Large intestine (tissue), 3 donors: ENCODE results near the gene PPP6R3. TPM values are rescaled to one million over a fixed set of nuclear protein-coding genes. Genes with fewer than 3 reads are reported as not detected.

Experiments
- DNase-seq, 2 donors: peaks; one replicate each; pipeline versions ENCODE4 v3.0.0 to v3.0.0-alpha.2; 2013
- H3K27ac ChIP-seq: one replicate; pipeline ENCODE4 v1.5.1; 2013; ENCODE audit warnings: low read length
- H3K27me3 ChIP-seq: 2 replicates; pipeline ENCODE4 v1.6.1; 2013; ENCODE audit warnings: low read length; ENCODE audit not compliant: control insufficient read depth, insufficient read depth
- H3K36me3 ChIP-seq: 2 replicates; pipeline ENCODE4 v1.6.1; 2013; ENCODE audit warnings: low read length; ENCODE audit not compliant: control insufficient read depth, insufficient read depth
- H3K4me1 ChIP-seq: one replicate; pipeline ENCODE4 v1.6.1; 2013; ENCODE audit warnings: low read length; ENCODE audit not compliant: control insufficient read depth, insufficient read depth
- H3K4me3 ChIP-seq: one replicate; pipeline ENCODE4 v1.5.1; 2013; ENCODE audit warnings: low read length
- H3K9me3 ChIP-seq: one replicate; pipeline ENCODE4 v1.6.1; 2013; ENCODE audit warnings: mild to moderate bottlenecking, low read depth, low read length, moderate library complexity; ENCODE audit not compliant: control insufficient read depth
- WGBS: methylation state at CpG from one replicate; pipeline ENCODE4 v1.1.5; 2013; ENCODE audit warnings: low lambda C conversion rate; ENCODE audit not compliant: insufficient coverage; 5-methylcytosine and 5-hydroxymethylcytosine counted together
- polyA plus RNA-seq: library from polyadenylated mRNA; unstranded; fragments of 120-200 nt; gene quantifications from one replicate; pipeline ENCODE4 v1.2.1, GENCODE V29; 2013

Gene PPP6R3
- polyA plus RNA-seq, 1 donor, result 70.5 TPM

- H3K36me3 ChIP-seq, result peaks cover 5% of the 10 kb centered on the region
- H3K27me3 ChIP-seq, result no peaks in the 10 kb centered on the region
- no peak overlapping the region for H3K27ac ChIP-seq
- no peaks in the 10 kb centered on the region for H3K9me3 ChIP-seq
- H3K4me3 ChIP-seq, result no peak overlapping the region
- WGBS, result 78% methylated on average over 2 of the region's 3 CpGs
- peaks cover 11% of the 10 kb centered on the region for H3K4me1 ChIP-seq
- no peak for DNase-seq
Measured at GRCh38 chr11:68495220-68495729, 34.7 kb downstream of the PPP6R3 start.

DNA sequence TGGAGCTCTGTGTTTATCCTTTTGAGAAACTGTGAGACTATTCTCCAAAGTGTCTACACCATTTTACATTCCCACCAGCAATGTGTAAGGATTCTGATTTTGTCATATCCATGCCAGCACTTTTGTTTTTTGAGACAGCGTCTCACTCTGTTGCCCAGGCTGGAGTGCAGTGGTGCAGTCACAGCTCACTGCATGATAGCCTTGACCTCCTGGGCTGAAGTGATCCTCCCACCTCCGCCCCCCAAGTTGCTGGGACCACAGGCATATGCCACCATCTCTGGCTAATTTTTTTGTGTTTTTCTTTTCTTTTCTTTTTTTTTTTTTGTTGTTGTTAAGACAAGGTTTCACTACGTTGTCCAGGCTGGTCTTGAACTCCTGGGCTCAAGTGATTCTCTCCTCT lies 35.3 kb downstream of the PPP6R3 start:
- DNase-seq, result no peak

DNA sequence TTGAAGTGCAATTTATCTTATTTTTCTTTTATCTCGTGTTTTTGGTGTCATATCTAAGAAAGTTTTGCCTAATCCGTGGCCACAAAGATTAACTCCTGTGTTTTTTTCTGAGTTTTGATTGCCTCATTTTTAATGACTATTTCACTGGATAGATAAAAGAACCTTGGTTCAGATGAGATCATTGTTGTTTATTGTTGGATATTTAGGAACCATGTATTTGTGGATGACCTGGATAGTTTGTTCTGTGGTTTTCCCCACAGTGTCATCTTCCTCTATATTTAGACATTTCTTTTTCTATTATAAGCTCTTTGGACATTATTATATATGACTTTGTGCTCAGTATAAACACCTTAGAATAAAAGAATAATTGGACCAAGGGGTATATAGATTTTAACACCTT lies 37.2 kb downstream of the PPP6R3 start:
- Histone ChIP-seq H3K27ac (no peak overlapping the region), H3K9me3 (no peaks in the 10 kb centered on the region), H3K27me3 (no peaks in the 10 kb centered on the region), H3K36me3 (no peaks in the 10 kb centered on the region), H3K4me1 (peaks cover 15% of the 10 kb centered on the region), H3K4me3 (no peak overlapping the region)
- no peak for DNase-seq
- 46% methylated on average over 2 of the region's 2 CpGs for WGBS

More for the DNA sequence above, 35.3 kb downstream of the PPP6R3 start:
- H3K4me3 ChIP-seq, result no peak overlapping the region
- no peaks in the 10 kb centered on the region for H3K9me3 ChIP-seq
- no peak overlapping the region for H3K27ac ChIP-seq
- H3K36me3 ChIP-seq, result peaks cover 5% of the 10 kb centered on the region
- no CpG with 5 or more reads among the region's 3 CpGs for WGBS
- H3K27me3 ChIP-seq, result no peaks in the 10 kb centered on the region
- H3K4me1 ChIP-seq, result peaks cover 11% of the 10 kb centered on the region

DNA sequence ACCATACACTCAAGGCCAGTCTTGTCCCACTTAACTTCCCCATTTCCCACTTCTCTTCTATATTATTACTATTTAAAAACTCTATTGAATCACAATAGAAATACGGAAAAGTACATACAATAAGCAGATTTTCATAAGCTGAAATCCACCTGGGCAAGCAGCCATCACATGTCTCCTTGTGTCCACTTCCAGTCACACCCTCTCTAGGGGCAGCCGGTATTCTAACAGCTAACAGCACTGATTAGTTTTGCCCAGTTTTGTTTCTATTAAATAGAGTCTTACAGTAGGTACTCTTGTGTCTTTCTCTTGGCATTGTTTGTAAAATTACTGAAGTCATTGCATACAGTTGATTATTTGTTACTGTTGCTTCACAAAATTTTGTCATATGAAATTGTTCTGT lies 37.8 kb downstream of the PPP6R3 start:
- Histone ChIP-seq H3K4me3 (no peak overlapping the region), H3K27ac (no peak overlapping the region), H3K27me3 (no peaks in the 10 kb centered on the region), H3K4me1 (peaks cover 18% of the 10 kb centered on the region), H3K9me3 (no peaks in the 10 kb centered on the region), H3K36me3 (no peaks in the 10 kb centered on the region)
- WGBS, result 100% methylated on average over 1 of the region's 2 CpGs
- no peak for DNase-seq

DNA sequence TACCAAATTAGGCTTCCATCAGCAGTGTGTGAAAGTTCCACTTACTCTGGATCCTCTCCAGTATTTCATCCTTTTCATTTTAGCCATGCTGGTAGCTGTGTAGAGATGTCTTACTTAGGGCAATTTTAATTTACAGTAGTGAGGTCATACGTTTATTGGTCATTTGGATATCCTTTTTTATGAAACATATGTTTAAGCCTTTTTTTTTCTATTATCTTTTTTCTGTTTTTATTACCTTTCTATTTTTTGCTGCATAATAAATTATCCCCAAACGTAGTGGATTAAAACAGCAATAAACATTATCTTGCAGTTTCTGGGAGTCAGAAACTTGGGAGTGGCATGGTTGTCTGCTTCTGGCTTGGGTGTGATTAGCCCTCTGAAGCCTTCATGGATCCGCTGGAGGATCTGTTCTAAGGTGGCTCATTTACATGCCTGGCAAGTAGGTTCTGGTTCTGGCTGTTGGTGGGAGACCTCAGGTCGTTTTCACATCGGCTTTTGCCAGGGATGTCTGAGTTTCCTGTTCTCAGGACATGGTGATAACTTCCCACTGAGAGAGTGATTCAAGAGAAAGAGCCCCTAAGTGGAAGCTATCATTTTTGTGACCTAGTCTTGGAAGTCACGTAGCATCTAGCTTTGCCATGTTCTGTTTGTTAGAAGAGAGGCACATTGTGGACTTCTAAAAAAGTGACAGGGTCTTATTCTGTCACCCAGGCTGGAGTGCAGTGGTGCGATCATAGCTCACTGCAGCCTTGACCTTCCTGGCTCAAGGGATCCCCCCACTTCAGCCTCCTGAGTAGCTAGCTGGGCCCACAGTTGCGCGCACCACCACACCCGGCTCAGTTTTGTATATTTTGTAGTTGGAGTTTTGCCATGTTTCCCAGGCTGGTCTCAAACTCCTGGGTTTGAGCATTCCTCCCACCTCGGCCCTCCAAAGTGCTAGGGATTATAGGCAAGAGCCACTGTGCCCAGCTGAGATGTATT lies 38.6 kb downstream of the PPP6R3 start:
- Histone ChIP-seq H3K4me1 (peaks cover 20% of the 10 kb centered on the region), H3K27ac (no peak overlapping the region), H3K36me3 (no peaks in the 10 kb centered on the region), H3K4me3 (no peak overlapping the region), H3K27me3 (no peaks in the 10 kb centered on the region), H3K9me3 (no peaks in the 10 kb centered on the region)
- DNase-seq, result no peak
- WGBS, result 31% methylated on average over 2 of the region's 11 CpGs

DNA sequence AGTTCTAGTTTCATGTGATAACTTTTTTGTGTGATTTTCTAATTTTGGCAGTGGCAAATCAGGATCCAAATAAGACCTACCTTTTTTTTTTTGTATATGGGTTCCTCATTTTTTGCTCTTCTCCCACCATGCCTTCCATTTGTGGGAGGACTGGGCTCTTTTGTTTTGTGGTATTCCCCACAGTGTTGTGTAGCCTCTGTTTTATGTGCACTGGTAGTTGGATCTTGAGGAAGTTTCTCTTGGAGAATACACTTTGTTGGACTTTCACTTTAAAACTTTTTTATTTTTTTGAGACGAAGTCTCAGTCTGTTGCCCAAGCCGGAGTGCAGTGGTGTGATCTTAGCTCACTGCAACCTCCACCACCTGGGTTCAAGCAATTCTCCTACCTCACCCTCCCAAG lies 39.7 kb downstream of the PPP6R3 start:
- no peaks in the 10 kb centered on the region for H3K36me3 ChIP-seq
- no peaks in the 10 kb centered on the region for H3K27me3 ChIP-seq
- no CpG with 5 or more reads among the region's 2 CpGs for WGBS

GRCh38 chr11:68501813-68502212 lies 41.3 kb downstream of the PPP6R3 start:
- H3K9me3 ChIP-seq, result no peaks in the 10 kb centered on the region
- WGBS, result 90% methylated on average over 3 of the region's 6 CpGs
- no peaks in the 10 kb centered on the region for H3K36me3 ChIP-seq
- no peak overlapping the region for H3K27ac ChIP-seq
- H3K27me3 ChIP-seq, result no peaks in the 10 kb centered on the region
- DNase-seq, result no peak
- no peak overlapping the region for H3K4me3 ChIP-seq
- H3K4me1 ChIP-seq, result peaks cover 20% of the 10 kb centered on the region

More for the DNA sequence above, 39.7 kb downstream of the PPP6R3 start:
- no peak overlapping the region for H3K27ac ChIP-seq
- H3K4me3 ChIP-seq, result no peak overlapping the region
- no peak for DNase-seq
- peaks cover 20% of the 10 kb centered on the region for H3K4me1 ChIP-seq
- no peaks in the 10 kb centered on the region for H3K9me3 ChIP-seq

- Histone ChIP-seq H3K27me3 (no peaks in the 10 kb centered on the region), H3K36me3 (no peaks in the 10 kb centered on the region), H3K9me3 (no peaks in the 10 kb centered on the region), H3K4me1 (peaks cover 18% of the 10 kb centered on the region), H3K4me3 (no peak overlapping the region), H3K27ac (no peak overlapping the region)
- DNase-seq, result peak; percentile 31 to 56
- WGBS, result no CpG with 5 or more reads among the region's 9 CpGs
Measured at GRCh38 chr11:68503251-68503687, 42.7 kb downstream of the PPP6R3 start.

GRCh38 chr11:68503792-68504191 lies 43.2 kb downstream of the PPP6R3 start:
- H3K27ac ChIP-seq, result no peak overlapping the region
- H3K4me1 ChIP-seq, result peaks cover 15% of the 10 kb centered on the region
- H3K4me3 ChIP-seq, result no peak overlapping the region
- H3K27me3 ChIP-seq, result no peaks in the 10 kb centered on the region
- no peaks in the 10 kb centered on the region for H3K36me3 ChIP-seq
- no peak for DNase-seq
- WGBS, result no CpG with 5 or more reads among the region's 3 CpGs
- H3K9me3 ChIP-seq, result no peaks in the 10 kb centered on the region

DNA sequence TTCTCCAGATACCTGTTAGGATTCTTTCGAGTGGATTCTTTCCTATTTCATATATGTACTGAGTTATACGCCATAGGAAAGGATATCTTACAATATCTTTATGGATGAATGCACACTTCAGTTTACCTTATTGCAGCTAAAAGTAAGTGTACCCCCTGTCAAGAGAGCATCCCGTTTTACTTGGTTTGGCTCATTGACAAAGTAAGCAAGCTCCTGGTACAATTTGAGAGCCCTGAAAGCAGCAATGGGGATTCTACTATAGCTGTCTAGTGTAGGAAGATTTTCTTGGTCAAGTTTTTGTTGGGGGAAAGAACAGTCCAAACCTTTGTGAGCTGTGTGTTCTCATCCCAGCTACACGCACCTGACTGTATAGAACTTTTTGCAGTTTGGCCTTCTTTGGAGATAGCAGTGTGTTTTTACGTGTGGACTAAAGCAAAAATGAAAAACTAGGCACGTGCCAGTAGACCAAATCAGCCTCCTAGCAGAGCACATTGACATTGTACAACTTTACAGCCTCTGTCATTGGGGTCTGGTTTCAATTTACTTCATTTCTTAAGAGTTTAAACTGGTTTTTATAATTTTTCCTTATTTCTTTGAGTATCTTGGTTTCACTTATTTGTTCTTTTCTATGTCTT lies 44.0 kb downstream of the PPP6R3 start:
- Histone ChIP-seq H3K36me3 (no peaks in the 10 kb centered on the region), H3K27ac (no peak overlapping the region), H3K27me3 (no peaks in the 10 kb centered on the region), H3K9me3 (no peaks in the 10 kb centered on the region), H3K4me1 (peaks cover 11% of the 10 kb centered on the region), H3K4me3 (no peak overlapping the region)
- DNase-seq, result no peak
- 80% methylated on average over 2 of the region's 6 CpGs for WGBS
